T1000 (cell line): ENCODE measurements around the gene LSM5.
A peak's percentile ranks its signal among the peaks of the same experiment; 100 is the strongest.
"Not testable (repeated sequence)": the region's sequence is repeated elsewhere in the genome, so short reads cannot be mapped to it uniquely, and the experiment has no call there.

Source experiments
- DNase-seq: peaks from one replicate; lab custom pipeline; 2025; ENCODE audit warnings: mixed read lengths; lab: John Stamatoyannopoulos, UW

The LSM5 gene

DNA sequence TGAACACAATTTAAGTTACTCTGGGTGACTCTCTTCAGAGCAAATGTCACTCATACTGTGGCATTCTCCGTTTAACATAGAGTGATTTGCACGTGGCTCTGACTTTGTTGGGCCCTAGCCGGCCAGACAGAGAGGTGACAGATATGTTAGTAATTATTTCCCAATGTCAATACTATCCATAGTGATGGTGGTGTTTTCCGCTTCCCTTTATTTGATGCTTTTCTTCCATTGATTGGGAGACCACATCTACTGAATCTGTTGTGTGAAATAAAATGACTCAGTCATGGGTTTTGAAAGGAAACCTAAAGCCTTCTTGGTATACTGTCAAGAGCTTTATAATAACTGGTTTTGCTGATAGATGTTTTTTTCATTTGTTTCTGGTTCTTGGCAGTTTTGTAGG is 12.5 kb upstream of the LSM5 start:
- no peak for DNase-seq

DNA sequence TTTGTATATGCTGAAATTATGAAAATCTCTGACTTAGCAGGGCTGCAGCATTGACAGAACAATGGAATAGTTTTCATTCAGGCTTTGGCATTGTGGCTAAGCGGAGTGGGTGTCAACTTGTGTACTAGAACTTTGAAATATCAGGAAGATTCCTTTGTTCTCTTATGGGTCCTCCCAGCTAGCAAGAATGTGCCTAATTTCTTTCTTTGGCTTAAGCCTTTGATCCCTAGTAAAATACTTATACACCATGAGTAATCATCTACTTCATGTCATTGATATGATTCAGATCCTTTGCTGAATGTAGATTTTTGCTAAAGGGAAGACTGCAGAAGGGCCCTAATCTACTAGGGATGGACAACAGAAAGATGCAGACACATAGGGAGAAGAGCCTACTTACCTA is 11.3 kb upstream of the LSM5 start:
- no peak for DNase-seq

GRCh38 chr7:32500922-32501341 is 10.8 kb upstream of the LSM5 start:
- no peak for DNase-seq

GRCh38 chr7:32500216-32500615 is 10.0 kb upstream of the LSM5 start:
- not testable (repeated sequence) for DNase-seq

GRCh38 chr7:32499755-32500154 is 9.6 kb upstream of the LSM5 start:
- DNase-seq = not testable (repeated sequence)

- DNase-seq = no peak
Measured at GRCh38 chr7:32496052-32496813, 6.1 kb upstream of the LSM5 start.

DNA sequence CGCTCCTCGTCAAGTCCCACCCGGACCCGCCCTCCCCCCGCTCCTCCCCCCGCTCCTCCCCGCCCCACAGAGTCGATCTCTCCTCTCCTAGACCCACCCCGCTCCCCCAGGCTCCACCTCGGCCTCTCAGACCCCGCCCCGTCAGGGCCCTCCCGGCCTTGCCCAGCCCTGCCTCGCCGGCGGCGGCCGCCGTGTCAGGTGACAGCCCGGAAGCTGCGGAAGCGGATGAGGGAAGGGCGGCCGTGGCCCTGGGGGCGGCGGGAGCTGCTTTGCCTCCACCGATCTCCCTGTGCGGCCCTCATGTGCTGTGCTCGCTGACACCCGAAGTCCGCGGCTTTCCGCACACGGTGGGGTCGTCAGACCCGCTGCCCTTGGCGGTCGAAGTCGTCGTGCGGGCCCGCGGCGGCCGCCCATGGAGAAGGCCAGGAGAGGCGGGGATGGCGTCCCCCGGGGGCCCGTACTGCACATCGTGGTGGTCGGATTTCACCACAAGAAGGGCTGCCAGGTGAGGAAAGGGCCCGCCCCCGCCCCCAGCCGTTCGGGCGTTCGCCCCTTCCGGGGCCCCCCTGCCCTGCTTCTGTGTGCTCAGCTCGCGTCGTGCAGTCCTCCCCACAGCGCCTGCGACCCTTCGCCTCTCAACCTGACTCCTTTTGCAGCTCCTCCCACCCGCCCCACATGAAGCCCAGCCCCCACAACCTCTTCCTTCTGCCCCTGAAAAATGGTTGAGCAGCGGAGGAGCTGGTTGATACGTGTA is 5.3 kb upstream of the LSM5 start, which contains the start of gene AVL9:
Gene AVL9, plus strand, starts transcription at position 192 of the 754 bp plus-strand sequence. Its CDS starts 221 bp downstream, at position 413.
- DNase-seq = peak; percentile 94

GRCh38 chr7:32494946-32495297 is 4.7 kb upstream of the LSM5 start:
- no peak for DNase-seq

GRCh38 chr7:32489788-32490126 is 423 bp downstream of the LSM5 start:
- DNase-seq = no peak

DNA sequence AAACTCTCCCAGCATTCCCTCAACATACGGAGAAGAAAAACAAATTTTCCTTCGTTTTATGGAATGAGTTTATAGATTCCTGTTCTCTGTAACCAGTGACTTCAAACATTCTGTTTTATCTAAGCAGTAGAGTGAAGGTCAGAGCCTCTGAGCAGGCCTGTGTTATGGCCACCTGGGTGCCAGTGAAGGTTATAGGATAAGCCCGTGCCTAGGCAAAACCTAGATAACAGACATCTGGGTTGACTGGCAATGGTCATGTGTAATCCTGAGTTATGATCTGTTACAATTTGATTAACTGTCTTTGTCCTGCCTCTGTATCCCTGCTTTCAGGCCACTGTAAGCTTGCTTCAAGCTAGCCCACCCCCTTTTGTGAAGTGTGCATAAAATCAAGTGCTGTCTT is 8.3 kb downstream of the LSM5 start:
- no peak for DNase-seq

DNA sequence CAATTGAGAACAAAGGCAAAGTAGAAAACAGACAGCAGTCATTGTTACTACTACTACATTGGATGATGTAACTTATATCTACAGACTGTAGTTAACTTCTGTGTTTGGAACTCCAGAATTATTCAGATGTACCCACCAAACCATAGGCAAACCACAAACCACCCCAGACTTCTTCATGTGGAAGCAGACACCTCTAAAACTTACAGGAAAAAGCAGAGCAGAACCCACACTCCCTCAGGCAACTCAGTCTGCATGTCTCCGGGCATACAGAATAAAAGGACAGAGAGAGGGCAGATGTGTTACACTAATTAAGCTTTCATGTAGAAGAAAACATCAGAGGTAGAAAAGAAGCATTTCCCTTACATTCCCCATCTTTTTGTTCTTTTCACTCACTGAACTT is 9.0 kb downstream of the LSM5 start:
- DNase-seq = no peak

DNA sequence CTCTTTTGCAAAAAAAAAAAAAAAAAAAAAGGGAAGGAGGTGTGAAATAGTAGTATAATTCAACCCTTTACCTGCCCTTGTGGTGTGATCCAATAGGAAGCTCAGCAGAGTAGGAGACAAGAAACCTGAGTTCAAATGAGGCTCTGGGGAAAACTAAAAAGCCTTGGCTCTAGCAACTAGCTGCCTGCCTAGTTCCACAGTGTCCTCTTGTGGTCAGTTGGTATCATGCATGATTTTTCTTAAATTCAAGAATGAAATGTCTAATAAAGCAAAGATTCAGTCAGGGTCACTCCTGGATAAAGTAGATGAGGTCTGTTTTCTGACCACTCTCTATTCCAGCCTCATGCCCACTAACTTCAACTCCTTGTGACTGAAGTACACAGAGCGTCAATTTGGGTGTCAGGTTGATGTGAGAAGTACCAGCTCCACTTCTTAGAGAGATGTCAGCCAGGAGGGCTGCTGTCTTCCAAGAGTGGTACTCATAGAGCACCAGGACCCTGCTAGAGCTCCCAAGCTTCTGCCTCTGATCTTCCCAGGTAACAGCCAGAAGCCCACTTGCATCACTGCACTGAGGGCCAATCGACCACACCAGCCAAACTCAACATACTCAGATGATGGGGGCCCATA is 10.5 kb downstream of the LSM5 start:
- DNase-seq = no peak

DNA sequence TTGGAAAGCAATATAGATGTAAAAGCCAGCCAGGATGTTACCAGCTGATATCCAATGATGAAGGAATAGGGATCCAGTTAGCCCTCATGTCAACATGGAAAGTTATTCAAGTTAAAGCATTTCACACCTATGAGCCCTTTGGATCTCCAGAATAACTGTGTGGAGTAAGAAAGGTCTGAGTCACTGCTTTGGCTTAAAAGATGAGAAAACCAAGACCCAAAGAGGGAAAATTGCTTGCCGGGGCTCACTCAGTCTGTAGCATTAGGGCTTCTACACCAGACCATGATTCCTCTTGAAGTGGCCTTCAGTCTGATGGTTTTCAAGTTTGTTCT is 12.6 kb downstream of the LSM5 start:
- DNase-seq = no peak

GRCh38 chr7:32476816-32477648 is 13.1 kb downstream of the LSM5 start:
- no peak for DNase-seq

- no peak for DNase-seq
Measured at GRCh38 chr7:32474008-32474407, 16.2 kb downstream of the LSM5 start.

DNA sequence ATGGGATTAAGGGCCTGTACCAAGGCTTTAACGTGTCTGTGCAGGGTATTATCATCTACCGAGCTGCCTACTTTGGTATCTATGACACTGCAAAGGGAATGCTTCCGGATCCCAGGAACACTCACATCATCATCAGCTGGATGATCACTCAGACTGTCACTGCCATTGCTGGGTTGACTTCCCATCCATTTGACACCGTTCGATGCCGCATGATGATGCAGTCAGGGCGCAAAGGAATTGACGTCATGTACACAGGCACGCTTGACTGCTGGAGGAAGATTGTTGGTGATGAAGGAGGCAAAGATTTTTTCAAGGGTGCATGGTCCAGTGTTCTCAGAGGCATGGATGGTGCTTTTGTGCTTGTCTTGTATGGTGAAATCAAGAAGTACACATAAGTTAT is 18.2 kb downstream of the LSM5 start:
- DNase-seq = no peak

DNA sequence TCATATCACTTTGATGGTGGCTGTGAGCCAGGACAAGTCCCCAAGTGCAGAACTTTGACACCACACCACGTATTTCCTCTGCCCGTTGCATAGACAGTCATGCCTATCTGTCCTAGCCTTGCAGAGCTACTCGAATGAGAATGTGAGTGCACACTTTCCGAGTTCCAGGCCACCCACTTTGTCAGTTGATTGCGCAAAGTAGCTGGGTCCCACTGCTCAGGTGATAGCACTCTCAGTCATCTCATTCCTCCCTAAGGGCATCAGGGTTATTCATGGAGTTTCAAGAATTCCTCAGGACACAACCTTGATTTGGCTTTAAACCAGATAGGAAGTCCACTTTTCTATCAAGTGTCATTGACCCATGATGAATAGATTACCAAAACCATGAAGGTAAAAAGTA is 19.3 kb downstream of the LSM5 start:
- no peak for DNase-seq

DNA sequence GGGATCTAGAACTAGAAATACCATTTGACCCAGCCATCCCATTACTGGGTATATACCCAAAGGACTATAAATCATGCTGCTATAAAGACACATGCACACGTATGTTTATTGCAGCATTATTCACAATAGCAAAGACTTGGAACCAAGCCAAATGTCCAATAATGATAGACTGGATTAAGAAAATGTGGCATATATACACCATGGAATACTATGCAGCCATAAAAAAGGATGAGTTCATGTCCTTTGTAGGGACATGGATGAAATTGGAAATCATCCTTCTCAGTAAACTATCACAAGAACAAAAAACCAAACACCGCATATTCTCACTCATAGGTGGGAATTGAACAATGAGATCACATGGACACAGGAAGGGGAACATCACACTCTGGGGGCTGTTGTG is 20.2 kb downstream of the LSM5 start:
- DNase-seq = not testable (repeated sequence)

GRCh38 chr7:32464641-32465416 is 25.4 kb downstream of the LSM5 start:
- DNase-seq = not testable (repeated sequence)

DNA sequence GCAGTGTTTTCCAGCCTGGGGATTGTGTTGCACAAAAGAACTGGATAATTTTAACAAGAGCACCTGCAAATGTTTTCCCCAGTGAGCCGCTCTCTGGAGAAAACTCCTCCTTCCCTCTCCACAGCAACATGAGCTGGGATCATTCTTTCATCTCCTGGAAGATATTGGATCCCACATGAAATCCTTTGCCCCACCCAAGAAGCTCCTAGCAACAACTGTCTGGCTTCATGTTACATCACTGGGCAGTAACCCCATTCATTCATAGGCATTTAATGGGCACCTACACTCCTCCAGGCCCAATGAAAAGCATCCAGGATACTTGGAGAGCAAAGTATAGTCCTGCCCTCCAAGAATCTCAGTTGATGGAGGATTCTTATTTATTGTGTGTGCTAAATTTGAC is 27.2 kb downstream of the LSM5 start:
- no peak for DNase-seq

DNA sequence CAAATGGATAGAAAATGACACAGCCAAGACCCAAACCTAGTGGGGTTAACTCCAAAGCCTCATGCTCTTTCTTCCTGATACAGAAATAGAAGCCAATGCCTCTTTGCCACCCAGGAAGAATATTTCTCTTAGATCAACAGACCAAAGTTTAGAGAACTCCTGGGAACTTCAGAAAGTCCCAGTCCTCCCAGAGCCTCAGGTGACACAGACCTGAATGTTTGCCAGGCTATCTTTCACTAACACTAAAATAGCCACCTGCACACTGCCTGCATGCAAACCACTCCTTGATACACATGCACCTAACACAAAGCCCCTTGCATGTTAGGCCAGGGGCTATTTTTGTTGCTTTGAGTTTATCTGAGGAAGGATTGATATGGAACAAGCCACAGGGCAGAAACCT is 27.7 kb downstream of the LSM5 start:
- no peak for DNase-seq

DNA sequence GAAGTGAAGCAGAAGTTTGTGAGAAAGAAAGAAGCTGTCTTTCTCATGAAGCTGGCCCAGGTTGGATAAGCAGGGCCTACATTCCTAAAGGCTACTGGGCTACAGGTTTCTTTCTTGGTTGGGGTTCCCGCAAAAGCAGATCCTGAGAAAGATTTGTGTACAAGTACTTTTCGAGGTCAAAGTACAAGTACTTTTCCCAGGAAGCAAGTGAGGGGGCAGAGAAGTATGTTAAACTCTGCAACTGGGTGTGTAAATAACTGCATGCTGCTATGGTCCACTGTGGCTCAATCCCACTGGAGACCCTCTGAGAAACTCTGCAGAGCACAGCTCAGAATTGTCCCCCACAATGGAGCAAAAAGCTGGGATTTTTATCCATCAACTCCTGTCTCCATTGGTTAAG is 28.7 kb downstream of the LSM5 start:
- DNase-seq = no peak
